T-helper 1 cell treated with Interleukin-12 subunit alpha and Interleukin-12 subunit beta and Interleukin-4 antibody, amounts not matched to agents 30 μg/mL and 1 μg/mL, for 36 hours (primary cell): ENCODE data around the gene CIAPIN1.

Experiments
- H3K27ac Mint-ChIP-seq: one replicate; pipeline ENCODE4 v1.8.0; 2021; ENCODE audit warnings: mild to moderate bottlenecking, mixed read lengths
- H3K27me3 Mint-ChIP-seq: one replicate; pipeline ENCODE4 v1.8.0; 2021; ENCODE audit warnings: low read depth, mixed read lengths
- H3K36me3 Mint-ChIP-seq: one replicate; pipeline ENCODE4 v1.8.0; 2021; ENCODE audit warnings: low read depth, mixed read lengths
- H3K4me1 Mint-ChIP-seq: one replicate; pipeline ENCODE4 v1.8.0; 2021; ENCODE audit warnings: low read depth, mixed read lengths
- H3K4me3 Mint-ChIP-seq: one replicate; pipeline ENCODE4 v1.8.0; 2021; ENCODE audit warnings: mild to moderate bottlenecking, moderate library complexity, mixed read lengths
- H3K9me3 Mint-ChIP-seq: one replicate; pipeline ENCODE4 v1.8.0; 2021; ENCODE audit warnings: mixed read lengths

CIAPIN1 gene

DNA sequence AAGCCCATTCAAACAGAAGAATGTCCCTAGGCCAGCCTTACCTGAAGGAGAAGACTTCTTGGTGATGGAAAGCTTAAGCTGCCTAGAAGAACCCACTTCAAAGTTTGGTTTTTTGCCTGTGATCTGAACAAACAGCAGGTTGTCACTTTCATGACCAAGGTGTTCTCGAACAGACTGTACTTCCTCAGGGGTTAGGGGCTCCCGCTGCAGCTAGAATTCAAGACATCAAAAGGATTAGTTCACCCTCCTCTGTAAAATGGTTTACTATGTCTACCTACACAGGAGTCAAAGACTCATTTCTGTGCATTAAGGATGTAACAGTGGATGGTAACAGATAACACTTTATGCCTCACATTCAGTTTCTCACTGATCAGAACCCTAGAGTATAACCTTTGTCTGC, 13.2 kb downstream of the CIAPIN1 start:
- no peaks in the 10 kb centered on the region for H3K9me3 Mint-ChIP-seq
- H3K4me3 Mint-ChIP-seq: no peak overlapping the region
- H3K4me1 Mint-ChIP-seq: no peaks in the 10 kb centered on the region
- peaks cover 55% of the 10 kb centered on the region for H3K36me3 Mint-ChIP-seq
- no peaks in the 10 kb centered on the region for H3K27me3 Mint-ChIP-seq
- no peak overlapping the region for H3K27ac Mint-ChIP-seq

DNA sequence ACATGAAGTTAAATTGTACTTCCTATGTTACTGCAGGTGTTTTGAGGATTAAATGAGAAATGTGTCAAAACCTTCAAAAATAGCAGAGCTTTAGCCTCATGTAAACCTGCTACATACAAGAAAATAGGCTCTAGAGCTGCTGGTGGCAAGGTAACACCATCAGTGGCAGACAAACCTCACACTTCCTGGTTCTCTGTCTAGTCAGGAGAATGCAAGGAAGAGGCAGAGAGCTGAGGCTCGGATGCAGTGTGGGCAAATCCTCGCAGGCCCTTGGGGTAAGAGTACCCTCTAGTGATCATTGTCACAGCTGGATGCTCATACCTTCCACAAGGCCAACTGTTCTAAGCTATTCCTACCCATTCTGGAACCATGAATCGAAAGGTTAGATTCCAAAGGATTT, 14.2 kb downstream of the CIAPIN1 start:
- Mint-ChIP-seq H3K27ac (no peak overlapping the region), H3K27me3 (no peaks in the 10 kb centered on the region), H3K9me3 (no peaks in the 10 kb centered on the region), H3K4me1 (no peaks in the 10 kb centered on the region), H3K4me3 (no peak overlapping the region), H3K36me3 (peaks cover 54% of the 10 kb centered on the region)

DNA sequence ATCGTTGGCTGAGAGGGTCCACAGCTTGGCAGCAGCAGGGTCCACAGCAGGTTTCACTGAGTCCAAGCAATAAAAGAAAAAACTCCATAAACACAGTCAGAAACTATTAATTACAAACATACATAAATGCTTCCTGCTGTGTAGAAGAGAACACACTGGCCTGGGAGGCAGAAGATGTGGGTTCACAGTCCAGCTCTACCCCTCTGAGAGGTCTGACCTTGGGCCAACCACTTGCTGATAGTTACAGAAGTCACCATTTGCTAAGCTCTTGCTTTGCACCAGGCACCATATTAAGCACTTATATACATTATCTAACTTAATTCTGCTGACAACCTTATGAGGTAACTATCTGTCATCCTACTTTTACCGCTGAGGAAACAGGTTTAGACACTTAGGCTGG, 14.7 kb downstream of the CIAPIN1 start:
- Mint-ChIP-seq H3K36me3 (peaks cover 55% of the 10 kb centered on the region), H3K27me3 (no peaks in the 10 kb centered on the region), H3K4me3 (no peak overlapping the region), H3K9me3 (no peaks in the 10 kb centered on the region), H3K27ac (no peak overlapping the region), H3K4me1 (no peaks in the 10 kb centered on the region)

DNA sequence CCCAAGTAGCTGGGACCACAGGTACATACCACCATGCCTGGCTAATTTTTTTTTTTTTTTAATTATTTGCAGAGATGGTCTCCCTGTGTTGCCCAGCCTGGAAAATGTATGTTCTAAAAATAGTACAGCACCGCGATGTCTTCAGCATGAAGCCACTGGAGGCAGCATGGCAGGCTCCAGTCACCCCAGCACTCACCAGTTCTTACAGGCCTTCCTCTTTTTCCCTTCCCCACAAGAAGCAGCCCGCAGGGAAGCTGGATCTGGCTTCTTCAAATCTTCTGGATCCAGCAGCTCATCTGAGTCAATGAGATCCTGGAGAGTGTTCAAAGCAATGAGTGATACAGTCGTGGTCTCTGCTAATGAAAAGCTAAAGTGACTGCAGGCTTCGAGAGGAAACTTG, 16.2 kb downstream of the CIAPIN1 start:
- H3K27ac Mint-ChIP-seq: no peak overlapping the region
- H3K36me3 Mint-ChIP-seq: peaks cover 57% of the 10 kb centered on the region
- no peaks in the 10 kb centered on the region for H3K4me1 Mint-ChIP-seq
- no peaks in the 10 kb centered on the region for H3K27me3 Mint-ChIP-seq
- H3K9me3 Mint-ChIP-seq: no peaks in the 10 kb centered on the region
- H3K4me3 Mint-ChIP-seq: no peak overlapping the region

- Mint-ChIP-seq H3K36me3 (peaks cover 40% of the 10 kb centered on the region), H3K27ac (no peak overlapping the region), H3K27me3 (no peaks in the 10 kb centered on the region), H3K9me3 (no peaks in the 10 kb centered on the region), H3K4me3 (no peak overlapping the region), H3K4me1 (no peaks in the 10 kb centered on the region)
These were observed 19.4 kb downstream of the CIAPIN1 start for GRCh38 chr16:57427824-57428223.

GRCh38 chr16:57427307-57427706, 19.9 kb downstream of the CIAPIN1 start:
- peaks cover under 1% of the 10 kb centered on the region for H3K4me1 Mint-ChIP-seq
- H3K27me3 Mint-ChIP-seq: no peaks in the 10 kb centered on the region
- no peak overlapping the region for H3K27ac Mint-ChIP-seq
- peaks cover 37% of the 10 kb centered on the region for H3K36me3 Mint-ChIP-seq
- H3K9me3 Mint-ChIP-seq: no peaks in the 10 kb centered on the region
- H3K4me3 Mint-ChIP-seq: no peak overlapping the region

- Mint-ChIP-seq H3K36me3 (peaks cover 33% of the 10 kb centered on the region), H3K4me3 (no peak overlapping the region), H3K4me1 (peaks cover 2% of the 10 kb centered on the region), H3K9me3 (no peaks in the 10 kb centered on the region), H3K27ac (no peak overlapping the region), H3K27me3 (no peaks in the 10 kb centered on the region)
These were observed 20.8 kb downstream of the CIAPIN1 start for GRCh38 chr16:57426356-57426755.

- H3K36me3 Mint-ChIP-seq: peaks cover 18% of the 10 kb centered on the region
- no peaks in the 10 kb centered on the region for H3K9me3 Mint-ChIP-seq
- H3K4me1 Mint-ChIP-seq: peaks cover 3% of the 10 kb centered on the region
- no peaks in the 10 kb centered on the region for H3K27me3 Mint-ChIP-seq
- no peak overlapping the region for H3K4me3 Mint-ChIP-seq
- no peak overlapping the region for H3K27ac Mint-ChIP-seq
These were observed 22.6 kb downstream of the CIAPIN1 start for GRCh38 chr16:57424583-57424982.

DNA sequence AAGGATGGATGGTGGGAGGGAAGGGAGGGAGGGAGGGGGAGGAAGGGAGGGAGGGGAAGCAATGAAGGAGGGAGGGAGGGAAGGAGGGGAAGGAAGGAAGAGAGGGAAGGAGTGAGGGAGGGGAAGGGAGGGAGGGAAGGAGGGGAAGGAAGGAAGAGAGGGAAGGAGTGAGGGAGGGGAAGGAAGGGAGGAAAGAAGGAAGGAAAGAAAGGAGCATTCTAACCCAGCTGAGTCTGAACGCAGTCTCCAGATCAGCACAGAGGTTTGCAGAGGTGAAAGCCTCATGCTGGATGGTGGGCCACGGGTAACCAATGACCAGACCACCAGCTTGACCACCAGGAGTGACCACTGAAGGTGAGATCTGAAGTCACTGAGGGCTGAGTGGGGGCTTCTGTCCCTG, 24.0 kb downstream of the CIAPIN1 start:
- peaks cover 9% of the 10 kb centered on the region for H3K36me3 Mint-ChIP-seq
- no peaks in the 10 kb centered on the region for H3K27me3 Mint-ChIP-seq
- H3K27ac Mint-ChIP-seq: no peak overlapping the region
- H3K4me1 Mint-ChIP-seq: peaks cover 11% of the 10 kb centered on the region
- no peak overlapping the region for H3K4me3 Mint-ChIP-seq
- no peaks in the 10 kb centered on the region for H3K9me3 Mint-ChIP-seq

DNA sequence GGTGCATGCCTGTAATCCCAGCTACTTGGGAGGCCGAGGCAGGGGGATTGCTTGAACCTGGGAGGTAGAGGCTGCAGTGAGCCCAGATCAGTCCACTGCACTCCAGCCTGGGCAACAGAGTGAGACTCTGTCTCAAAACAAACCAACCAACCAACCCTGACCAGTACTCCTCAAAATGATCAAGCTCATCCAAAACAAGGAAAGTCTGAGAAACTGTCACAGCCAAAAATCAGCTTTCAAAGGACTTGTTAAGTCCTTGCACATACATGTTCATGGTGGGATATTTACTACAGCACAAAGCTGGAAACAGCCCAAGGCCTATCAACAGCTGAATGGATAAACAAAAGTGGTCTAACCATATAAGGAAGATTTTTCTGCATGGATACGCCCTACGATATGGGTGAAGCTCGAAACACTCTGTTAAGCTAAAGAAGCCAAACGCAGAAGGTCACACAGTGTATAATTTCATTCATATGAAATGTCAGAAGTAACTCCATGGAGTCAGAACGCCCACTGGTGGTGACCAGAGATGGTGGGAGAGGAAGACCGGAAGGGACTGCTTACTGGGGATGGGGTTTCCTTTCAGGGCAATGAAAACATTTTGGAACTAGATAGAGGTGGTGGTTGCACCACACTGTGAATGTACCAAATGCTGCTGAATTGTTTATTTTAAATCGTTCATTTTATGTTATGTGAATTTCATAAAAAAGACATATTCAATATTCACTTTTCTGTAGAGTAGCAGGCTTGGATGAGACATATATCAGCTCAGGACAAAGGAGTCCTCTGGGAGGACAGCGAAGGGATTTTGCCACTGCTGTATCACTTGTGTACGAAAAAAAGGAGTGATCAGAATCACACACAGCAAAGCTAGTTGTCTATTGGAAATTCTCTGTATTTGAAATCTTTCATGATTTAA, 24.9 kb downstream of the CIAPIN1 start:
- Mint-ChIP-seq H3K27me3 (no peaks in the 10 kb centered on the region), H3K4me1 (peaks cover 15% of the 10 kb centered on the region), H3K4me3 (no peak overlapping the region), H3K36me3 (peaks cover 3% of the 10 kb centered on the region), H3K9me3 (no peaks in the 10 kb centered on the region), H3K27ac (no peak overlapping the region)

DNA sequence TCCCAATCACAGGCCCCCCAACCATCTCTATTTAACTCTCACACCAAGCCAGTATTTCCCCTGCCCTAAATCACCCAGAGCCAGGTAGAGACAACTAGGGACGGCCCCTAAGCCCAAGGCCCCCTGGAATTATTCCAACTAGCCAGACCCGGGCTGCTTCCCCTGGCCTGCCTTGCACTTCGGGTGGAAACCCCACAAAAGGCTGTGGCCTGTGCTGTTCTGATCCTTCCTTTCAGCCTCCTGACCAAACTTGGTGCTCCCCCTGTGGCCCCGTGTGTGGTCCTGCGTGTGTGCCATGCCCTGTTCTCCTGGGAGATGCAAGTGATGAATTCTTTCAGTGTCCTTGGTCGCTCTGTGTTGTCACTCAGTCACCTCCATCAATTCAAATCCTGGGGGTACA, 27.7 kb downstream of the CIAPIN1 start:
- peaks cover 20% of the 10 kb centered on the region for H3K4me1 Mint-ChIP-seq
- H3K27me3 Mint-ChIP-seq: no peaks in the 10 kb centered on the region
- no peak overlapping the region for H3K4me3 Mint-ChIP-seq
- H3K27ac Mint-ChIP-seq: no peak overlapping the region
- no peaks in the 10 kb centered on the region for H3K36me3 Mint-ChIP-seq
- H3K9me3 Mint-ChIP-seq: no peaks in the 10 kb centered on the region

DNA sequence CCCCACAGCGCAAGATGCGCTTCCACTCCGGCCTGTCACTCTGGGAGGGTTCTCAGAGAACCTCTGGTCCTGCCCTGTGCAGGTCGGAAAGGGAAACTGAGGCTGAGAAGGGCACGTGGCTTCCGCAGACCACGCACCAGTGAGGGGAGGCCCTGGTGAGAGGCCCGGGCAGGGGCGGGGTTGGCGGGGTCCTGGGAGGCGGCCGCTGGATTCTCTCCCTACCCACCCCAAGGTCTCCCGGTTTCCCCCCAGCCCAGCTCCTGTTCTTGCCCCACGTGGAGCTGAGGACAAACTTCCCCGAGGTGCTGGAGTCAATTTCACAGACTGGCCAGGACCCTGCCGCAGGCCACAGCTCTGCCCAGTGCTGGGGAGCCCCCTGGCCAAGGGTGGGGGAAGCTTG, 31.1 kb downstream of the CIAPIN1 start:
- Mint-ChIP-seq H3K36me3 (no peaks in the 10 kb centered on the region), H3K4me3 (no peak overlapping the region), H3K9me3 (no peaks in the 10 kb centered on the region), H3K27me3 (no peaks in the 10 kb centered on the region), H3K27ac (no peak overlapping the region), H3K4me1 (peaks cover 18% of the 10 kb centered on the region)

- Mint-ChIP-seq H3K4me3 (no peak overlapping the region), H3K27me3 (no peaks in the 10 kb centered on the region), H3K36me3 (no peaks in the 10 kb centered on the region), H3K27ac (no peak overlapping the region), H3K9me3 (no peaks in the 10 kb centered on the region), H3K4me1 (peaks cover 14% of the 10 kb centered on the region)
These were observed 33.5 kb downstream of the CIAPIN1 start for GRCh38 chr16:57413733-57414132.

DNA sequence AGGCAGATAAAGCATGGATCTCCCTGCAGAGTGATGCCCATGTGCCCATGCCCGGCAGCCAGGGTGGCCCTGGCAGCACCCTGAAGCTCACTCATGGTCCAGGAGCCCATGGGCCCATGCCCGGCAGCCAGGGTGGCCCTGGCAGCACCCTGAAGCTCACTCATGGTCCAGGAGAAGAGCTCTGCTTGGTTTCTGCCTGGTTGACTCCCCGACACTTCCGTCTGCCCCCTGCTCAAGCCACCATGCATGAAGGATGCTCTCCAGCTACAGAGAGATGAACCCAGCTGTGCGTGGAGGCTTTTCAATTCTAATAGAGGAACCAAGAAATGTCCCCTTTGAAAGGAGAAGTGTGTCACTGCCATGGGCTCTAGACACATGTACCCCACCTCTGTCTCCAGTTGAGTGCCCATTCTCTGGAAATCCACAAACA, 33.9 kb downstream of the CIAPIN1 start:
- Mint-ChIP-seq H3K9me3 (no peaks in the 10 kb centered on the region), H3K27me3 (no peaks in the 10 kb centered on the region), H3K27ac (no peak overlapping the region), H3K4me1 (peaks cover 12% of the 10 kb centered on the region), H3K4me3 (no peak overlapping the region), H3K36me3 (no peaks in the 10 kb centered on the region)

- H3K4me1 Mint-ChIP-seq: peaks cover 8% of the 10 kb centered on the region
- no peaks in the 10 kb centered on the region for H3K36me3 Mint-ChIP-seq
- H3K27me3 Mint-ChIP-seq: no peaks in the 10 kb centered on the region
- H3K27ac Mint-ChIP-seq: no peak overlapping the region
- no peaks in the 10 kb centered on the region for H3K9me3 Mint-ChIP-seq
- no peak overlapping the region for H3K4me3 Mint-ChIP-seq
These were observed 34.6 kb downstream of the CIAPIN1 start for GRCh38 chr16:57412584-57412983.
